ENCODE results near the gene SIK3.

SIK3 gene

DNA sequence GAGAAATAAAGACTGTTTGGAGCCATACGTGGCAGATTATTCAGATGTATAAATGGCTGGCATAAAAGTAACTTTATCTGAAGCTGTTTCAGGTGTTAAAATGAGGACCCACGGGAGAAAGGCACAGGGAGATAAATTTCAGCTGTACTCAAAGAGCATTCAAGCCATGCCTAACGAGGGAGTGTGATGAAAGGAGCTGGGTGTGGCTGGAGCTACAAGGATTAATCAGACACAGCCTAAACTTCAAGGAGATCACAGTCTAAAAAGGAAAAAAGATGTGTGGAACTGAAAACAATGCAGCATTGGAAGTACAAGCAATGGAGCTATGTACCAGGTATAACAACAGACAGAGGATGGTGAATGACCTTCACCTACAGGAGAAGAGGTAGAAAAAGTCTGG lies 140.0 kb downstream of the SIK3 start:
- no peak for DNase-seq

DNA sequence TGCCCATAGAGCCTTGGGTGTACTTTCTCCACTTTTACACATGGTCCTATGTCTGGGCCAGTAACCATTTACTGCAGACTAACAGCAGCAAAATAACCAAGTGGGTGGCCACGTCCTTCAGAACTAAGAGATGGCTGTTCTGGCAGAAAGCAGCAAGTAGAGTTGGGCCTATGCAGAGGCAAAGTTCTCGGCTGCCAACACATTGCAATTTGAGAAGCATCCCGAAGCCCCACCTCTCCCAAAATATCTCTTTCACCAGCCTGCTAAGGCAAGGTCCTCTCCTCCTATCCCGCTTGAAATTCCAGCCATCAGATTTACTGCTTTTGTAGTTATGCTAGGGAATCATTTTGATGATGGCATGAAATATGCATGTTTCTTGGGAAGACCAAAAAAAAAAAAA lies 142.3 kb downstream of the SIK3 start:
- DNase-seq: no peak

DNA sequence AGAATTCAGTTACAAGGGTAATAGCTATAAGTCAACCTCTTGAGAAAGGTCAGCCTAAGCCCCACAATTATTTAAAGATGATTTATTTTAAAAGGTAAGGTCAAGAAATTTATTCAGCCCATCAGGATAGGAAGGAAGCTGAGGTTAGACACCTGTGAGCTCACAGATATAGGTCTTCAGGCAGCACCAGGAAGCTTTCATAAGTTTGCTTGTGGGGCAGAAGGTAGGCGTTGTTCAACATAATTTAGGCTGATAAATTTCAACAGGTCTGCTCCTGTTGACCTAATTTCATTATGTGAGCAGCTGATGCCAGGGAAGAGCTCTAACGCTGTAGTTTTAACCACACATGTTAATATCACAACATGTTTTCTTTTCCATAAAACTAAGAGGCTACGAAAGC lies 142.7 kb downstream of the SIK3 start:
- DNase-seq: no peak

DNA sequence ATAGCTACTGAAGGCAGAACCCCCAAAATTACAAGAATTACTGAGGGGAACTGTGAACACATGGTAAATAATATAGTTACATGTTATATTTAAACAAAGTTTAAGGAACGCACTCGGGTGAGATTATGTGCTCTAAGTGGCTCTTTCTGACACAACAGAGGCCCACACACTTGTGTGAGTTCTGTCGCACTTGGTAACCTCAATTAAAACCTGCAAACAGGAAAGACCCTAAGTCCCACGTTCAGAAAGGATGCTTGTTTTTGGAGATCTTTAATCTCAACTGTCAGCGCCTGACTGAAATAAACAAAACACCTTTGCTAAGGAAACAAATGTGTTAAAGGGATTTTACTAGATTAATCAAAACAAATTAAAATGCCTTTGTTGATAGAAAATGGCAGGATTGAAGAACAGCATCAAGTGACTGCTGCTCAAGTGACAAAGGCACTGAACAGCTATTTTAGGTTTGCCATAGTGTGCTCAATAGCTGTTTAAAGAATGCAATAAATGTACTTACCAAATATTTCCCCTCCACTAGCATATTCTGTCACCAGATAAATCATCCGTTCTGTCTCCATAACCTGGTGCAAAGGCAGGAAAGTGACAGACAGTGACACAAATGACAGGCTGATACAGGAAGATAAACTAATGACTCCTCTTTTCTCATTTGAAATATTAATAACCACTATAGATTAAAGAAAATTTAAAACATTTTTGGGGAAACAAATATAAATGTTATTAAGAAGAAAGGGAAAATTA lies 144.5 kb downstream of the SIK3 start:
- no peak for DNase-seq

DNA sequence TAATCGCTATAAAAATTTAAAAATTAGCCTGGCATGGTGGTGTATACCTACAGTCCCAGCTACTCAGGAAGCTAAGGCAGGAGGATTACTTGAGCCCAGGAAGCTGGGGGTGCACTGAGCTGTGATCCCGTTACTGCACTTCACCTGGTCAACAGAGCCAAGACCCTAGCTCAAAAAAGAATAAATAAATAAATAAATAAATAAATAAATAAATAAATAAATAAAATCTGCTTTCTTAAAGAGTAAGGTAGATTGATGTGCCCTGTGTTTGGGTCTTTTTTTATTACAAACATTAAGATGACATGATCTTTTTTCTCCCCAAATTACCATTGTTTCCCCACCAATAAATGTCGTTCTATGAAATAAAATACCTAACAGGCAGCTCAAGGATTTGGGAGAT lies 146.5 kb downstream of the SIK3 start:
- DNase-seq: no peak

DNA sequence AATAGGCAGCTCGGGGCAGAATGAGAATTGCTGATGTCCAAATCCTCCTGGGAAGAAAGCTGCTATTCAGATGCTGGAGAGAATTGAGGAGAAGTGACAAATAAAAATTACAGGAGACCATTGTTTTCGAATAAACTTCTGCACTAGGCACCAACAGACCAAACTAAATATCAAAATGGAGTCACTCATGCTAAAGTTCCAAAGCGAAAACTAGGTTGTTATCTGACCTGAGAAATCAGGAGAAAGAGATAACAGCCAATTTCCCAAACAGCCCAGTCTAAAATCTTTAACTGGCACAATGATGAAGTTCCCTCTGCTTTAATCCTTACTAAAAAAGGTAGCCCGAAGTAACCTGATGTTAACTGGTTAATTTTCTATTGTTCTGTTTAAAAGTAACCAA lies 148.0 kb downstream of the SIK3 start:
- no peak for DNase-seq

DNA sequence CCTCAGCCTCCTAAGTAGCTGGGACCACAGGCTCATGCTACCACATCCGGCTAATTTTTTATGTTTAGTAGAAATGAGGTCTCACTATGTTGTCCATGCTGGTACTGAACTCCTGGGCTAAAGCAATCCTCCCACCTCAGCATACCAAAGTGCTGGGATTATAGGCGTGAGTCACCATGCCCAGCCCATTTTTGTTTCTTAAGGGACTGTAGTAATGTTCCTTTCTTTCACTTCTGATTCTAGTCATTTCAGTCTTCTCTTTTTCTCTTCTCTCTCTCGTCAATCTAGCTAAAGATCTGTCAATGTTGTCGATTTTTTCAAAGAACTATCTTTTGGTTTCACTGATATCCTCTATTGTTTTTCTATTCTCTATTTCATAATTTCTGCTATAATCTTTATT lies 149.8 kb downstream of the SIK3 start:
- no peak for DNase-seq

DNA sequence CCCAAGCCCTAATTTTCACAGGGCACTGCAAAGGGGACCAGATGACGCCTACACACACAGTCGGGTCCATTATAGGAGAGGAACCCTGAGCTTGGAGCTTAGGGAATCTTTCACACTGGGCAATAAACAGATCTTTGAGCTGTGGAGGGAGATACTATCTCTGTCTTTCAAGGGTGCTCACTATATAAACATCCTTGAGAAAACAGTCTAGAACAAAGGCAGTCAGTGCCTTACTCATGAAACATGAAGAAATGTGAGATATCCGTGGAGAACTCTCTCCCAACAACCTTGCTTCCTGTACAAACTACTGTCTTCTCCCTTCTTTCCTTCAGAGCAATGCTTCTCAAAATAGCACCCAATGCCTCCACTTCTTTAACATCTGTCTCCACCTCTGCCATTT lies 151.8 kb downstream of the SIK3 start:
- no peak for DNase-seq

DNA sequence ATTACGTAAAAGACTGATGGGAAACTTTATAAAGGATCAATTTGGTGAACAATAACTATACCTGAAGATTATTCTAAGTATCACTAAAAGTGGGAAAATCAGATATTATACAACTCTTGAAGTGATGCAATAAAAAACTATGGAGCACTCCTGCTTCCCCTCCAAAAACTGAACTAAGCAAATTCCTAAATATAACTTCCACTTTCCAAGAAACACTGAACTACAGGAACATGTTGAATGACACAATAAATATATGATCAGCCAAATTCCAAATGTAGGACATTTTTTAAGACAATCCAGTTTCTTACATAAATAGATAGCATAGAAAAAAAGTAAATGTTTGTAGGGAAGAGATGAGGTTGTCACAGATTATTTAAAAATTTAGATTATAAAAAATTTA lies 158.7 kb downstream of the SIK3 start:
- DNase-seq: no peak

DNA sequence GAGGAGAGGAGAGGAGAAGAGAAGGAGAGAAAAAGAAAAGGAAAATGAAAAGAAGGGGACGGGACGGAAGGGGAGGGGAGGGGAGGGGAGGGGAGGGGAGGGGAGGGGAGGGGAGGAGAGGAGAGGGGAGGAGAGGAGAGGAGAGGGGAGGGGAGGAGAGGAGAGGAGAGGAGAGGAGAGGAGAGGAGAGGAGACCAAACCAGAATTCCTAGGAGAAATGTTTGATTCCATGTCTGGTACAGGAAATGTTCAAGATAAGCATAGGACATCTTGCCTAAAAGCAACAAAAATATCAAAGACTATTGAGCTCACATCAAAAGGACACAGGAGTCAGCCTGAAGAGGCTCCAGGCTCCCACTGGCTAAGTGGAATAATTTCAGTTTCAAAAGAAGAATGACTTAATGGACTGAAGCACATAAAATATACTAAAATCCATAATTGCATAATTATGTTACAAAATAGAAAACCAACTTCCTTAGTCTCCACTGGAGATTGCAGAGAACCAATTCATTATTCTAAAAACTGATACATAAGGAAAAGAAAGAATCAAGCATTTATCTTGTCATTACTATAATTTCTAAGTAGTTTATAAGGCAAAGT lies 159.7 kb downstream of the SIK3 start:
- DNase-seq: no peak

DNA sequence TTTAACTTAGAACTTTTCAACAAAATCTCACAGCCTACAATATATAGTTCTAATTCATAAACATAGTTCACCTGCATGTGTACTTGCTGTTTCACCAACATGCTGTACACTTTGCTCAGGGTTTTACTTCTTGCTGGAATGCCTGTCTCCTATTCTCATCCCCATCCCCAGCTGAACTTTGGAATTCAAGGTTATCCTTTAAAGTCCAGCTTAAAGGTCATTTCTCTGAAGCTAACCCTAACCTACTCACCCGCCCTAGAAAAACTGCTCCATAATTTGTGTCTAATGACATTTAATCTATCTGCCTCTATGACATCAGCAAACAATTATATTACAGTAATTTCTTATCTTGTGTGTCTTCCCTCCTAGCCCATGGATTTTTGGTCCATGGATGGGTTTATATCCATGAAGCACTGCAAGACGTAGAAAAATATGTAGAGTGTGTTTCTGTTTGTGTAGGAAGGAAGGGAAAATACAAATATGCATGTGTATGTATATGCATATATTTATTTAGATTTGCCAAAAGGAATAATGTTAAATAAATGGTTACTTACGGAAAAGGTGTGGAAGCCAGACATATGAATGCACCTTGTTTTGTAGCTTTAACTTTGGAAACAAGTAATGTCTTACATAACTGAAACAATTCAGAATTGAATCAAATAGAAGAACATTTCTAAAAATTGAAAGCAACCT lies 161.3 kb downstream of the SIK3 start:
- no peak for DNase-seq

DNA sequence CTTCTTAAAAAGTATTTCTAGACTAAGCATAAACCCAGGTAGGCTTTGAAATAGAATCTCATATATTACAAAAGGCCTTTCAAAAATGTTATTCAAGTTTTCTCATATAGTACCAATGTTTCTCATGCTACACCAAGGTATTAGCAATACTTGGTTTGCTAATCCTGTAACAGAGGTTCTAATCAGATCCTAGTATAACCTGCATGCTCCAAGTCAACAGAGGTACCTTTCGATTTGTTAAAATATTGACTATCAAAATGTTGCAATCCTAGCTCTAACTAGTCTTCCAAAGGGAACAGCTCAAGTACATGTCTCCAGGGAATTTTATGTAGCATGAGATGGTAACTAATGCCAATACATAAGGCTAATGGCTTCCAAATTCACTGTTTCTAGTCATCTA lies 162.7 kb downstream of the SIK3 start:
- DNase-seq: no peak

DNA sequence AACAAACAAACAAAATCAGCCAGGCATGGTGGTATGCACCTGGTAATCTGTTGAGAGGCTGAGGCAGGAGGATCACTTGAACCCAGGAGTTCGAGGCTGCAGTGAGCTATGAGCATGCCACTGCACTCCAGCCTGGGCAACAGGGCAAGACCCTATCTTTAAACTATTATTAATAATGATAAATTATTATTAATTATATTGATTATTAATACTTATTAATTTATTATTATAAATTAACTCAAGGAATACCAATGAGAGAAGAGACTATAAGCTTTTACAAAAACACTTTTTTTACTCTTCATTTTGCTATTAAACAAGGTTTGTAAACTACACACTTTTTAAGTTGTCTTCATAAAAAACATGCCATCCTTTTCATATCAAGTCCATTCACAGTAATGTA lies 163.1 kb downstream of the SIK3 start:
- DNase-seq: no peak

DNA sequence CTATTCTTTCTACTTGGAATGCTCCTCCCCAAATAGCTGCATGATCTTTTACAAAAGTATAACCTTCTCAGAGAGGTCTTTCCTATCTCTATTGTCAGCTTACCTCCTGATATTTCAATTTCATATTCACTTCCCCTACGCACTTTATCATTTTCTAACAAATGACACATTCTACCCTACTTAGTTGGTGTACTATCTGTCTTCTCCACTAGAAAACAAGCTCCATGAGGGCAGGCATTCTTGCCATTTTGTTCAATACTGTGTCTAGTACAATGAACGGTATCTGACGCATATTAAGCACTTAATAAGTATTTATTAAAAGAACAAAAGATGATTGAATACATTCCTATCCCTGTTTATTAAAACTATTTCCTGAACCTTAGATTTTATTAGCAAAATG lies 164.3 kb downstream of the SIK3 start:
- DNase-seq: no peak

DNA sequence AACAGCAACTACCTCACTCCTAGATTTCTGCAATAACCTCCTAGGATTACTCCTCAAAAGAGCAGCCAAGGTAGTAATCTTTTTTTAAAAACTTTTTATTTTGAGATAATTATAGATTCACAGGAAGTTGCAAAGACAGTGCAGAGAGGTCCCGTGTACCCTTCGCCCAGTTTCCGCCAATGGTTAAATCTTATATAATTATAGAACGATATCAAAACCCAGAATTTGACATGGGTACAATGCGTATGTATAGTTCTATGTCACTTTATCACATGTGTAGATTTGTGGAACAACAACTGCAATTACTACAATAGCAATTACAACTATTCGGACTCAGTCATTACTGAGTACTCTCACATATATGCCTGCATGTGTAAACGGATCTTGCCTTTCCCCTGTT lies 166.0 kb downstream of the SIK3 start:
- no peak for DNase-seq

DNA sequence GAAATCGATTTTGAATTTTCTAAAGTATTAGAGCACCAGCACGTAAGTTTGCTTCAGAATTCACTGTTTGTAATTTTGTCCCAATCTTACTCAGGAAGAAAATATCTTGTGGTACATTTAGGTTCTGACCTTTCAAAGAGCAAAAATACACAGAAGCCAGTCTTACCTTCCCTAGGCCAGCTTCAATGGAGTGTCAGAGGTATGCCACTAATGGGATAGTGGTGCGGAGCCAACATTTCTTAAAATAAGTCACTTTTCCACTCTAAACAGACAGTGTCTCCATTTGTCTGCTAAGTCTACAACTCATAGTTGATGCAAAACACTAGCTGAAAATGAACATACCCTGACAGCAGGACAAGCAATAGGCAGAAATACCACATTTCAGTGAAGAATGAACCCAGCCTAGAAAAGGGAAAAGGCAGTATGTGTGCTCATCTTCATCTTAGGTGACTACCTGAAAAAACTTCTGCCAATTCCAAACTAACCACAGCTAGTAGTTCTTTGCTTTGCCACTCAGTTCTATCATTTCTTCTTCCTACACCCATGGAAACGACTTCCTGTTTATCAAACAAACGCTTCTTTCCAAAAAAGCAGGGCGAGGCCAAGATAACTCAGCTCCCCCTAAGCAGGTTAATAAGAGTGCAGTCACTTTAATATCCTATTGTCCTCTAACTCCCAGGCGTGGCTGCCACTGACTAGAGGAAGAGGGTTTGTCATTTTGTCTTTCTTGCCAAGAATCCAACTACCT lies 166.8 kb downstream of the SIK3 start:
- no peak for DNase-seq

DNA sequence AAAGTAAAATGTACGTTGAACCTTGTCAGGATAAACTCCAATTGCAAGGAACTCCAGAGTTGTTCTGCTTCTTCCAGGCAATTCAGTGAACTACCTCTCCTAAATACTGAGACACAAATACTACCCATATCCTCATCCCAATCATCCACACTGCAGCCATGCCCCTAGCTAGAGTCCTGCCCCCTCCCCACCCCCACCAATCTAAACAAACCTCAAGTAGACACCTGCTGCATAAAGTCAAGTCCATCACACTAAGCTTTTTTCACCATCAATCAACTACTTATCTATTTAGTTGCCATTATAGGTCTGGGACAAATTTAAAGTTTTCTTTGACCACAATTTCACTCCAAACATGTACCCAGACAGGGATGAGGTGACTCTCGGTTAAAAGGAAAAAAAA lies 167.6 kb downstream of the SIK3 start:
- no peak for DNase-seq

DNA sequence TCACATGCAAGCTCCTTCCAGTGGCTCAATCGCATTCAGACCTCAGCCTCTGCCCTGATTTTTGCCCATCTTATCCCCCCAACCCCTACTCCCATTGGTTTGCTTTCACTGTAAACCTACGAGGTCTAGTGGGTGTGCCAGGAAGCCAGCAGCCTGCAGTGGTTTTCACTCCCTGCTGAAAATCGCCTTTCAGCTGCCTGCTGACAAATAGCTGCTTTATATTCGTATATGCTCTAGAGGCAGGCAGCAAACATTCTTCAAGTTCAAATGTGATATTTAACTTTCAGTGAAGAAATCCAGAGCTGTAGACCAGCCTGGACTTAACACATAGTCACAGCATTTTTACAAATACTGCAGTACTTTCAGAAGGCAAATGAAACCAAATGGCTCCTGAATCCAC lies 168.1 kb downstream of the SIK3 start:
- no peak for DNase-seq

DNA sequence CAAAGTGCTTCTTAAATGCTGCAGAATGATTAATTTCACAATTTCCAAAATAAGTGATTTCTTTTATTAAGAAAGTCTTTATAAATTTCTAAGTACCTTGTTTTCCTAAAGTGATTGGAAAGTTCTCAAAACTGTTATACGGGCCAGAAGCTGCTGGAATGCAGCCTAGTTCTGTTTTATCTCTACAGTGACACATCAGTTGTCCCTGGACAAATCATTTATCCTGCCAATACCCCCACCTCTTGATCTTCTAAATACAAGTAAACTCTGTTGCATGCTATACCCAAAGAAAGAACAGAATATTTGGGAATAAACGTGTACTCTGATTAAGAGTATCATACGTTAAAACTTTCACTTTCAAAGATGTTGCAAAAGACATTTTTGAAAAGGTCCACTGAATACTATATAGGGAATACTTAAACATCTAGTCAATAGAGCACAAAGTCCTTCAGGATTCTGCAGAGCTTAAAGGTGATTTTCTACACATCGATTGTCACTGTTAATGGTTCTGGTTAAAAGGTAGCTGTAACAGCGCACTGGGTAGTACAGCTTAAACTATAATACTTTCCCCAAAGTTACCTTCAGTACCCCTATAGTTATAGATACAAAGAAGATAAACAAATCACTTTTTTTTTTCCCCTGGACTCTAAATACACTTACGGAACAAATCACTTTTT lies 168.7 kb downstream of the SIK3 start:
- no peak for DNase-seq

DNA sequence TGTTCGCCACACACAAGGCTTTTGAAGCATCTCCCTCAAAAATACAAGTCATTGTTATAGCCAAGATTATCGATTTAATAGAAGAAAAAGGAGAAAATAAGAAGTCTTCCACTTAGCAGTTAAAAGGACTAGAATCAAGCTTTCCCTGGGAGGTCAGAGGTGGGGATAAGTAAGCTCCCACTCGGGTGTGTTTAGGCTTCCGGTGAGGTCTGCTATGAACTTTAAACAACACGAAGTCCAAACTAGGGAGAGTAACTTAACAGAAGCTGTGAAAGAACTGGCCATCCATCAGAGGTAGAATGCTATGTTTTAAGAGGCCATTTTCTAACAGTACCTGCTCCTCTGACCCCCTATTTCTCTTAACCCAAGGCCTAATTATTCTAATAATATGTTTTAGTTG lies 169.4 kb downstream of the SIK3 start:
- no peak for DNase-seq

DNA sequence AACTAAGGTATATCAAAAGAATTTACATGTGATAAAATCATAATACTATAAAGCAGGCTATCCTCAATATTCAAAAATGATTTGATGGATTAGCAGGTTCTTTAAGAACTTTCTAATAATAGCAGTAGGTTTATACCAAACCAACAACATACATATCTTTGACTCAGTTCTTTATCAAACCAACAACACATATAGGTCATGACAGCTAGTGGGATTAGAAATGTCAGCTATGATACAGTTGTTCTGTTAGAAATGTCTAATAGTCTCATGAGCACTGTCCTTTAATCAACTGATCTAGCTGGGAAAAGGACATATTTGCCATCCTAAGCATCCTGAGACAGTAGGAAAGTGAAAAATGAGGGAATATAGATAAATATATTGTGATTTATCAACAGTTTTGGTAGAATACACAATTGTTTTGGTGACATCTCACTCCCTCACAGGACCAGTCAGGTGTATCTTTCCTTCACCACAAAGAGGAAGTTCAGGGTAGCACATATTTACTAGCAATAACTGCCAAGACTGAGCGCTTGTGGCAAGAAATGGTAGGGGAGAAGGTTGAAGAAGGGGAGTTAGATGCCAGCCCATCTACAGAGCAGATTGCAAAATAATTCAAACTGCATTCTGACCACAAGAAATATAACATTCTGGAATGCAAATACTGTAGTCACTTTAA lies 170.0 kb downstream of the SIK3 start:
- no peak for DNase-seq

DNA sequence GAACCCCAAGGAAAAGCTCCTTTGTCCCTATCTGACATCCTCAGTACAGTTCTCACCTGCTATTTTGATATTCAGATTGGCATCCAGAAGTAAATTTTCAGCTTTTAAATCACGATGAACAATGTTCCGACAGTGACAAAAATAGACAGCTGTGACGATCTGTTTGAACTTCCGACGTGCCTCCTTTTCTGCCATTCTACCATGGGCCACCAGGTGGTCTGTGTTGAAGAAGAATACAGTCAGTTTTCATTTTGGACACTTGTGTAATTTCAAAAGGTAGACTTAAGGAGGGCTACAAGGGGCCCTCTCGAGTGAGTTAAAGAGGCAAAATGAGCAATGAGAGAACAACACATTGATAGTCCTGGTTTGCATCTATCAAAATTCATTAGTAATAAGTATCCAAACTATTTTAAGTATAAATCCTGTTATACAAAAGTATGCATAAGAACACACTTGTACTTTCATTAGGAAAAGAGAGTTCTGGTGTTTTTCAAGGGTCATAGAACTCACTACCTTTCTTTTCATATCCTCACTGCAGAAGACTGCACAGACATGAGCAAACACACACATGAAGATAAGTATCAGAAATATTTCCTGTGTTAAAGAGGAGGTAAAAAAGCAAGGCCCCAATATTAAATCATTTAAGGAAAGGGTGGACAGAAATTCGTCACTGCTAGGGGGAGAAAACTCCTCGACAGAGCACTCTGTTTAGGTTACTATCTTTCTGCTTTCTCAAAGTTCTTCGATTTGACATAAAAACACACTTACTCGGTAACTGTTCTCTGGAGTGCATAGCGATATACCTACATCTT lies 170.9 kb downstream of the SIK3 start:
- no peak for DNase-seq

Measured in NCI-H1436 (cell line).